ENCODE measurements around the gene CCDC117. TPM values are rescaled to one million over a fixed set of nuclear protein-coding genes. Genes with fewer than 3 reads are reported as not detected.

CCDC117 gene
- polyA plus RNA-seq, 1 of the 3 experiments (the other 2 are of a cell fraction), result 4.2 TPM

DNA sequence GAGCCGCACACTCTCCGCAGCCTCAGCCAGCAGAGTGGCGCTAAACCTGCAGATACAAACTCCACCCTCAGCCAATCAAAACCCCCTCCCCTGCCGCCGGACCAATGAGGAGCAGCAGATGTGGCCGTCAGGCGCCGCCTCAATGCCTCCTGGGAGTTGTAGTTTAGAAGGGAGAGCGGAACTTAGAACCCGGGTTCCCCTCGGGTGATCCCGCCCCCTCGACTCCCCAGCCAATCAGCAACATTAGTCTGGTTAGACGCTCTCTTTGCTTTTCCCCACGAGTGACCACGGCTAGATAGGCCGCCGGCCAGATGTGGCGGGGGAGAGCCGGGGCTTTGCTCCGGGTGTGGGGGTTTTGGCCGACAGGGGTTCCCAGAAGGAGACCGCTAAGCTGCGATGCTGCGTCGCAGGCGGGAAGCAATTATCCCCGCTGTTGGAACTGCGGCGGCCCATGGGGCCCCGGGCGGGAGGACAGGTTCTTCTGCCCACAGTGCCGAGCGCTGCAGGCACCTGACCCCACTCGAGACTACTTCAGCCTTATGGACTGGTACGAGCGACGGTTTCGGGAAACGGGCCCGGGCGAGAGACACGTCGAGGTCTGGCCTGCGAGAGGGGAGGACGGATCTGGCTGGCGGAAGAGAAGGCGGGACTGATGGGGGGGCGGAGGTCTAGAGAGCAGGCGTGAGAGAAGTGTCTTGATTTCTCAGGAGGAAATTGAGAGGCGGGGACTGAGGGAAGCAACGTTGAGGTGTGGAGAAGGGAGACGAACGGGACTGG, 30.5 kb upstream of the CCDC117 start, which contains the start of the genes CHEK2 and HSCB (continued):
- TF ChIP-seq, protein P1, sequence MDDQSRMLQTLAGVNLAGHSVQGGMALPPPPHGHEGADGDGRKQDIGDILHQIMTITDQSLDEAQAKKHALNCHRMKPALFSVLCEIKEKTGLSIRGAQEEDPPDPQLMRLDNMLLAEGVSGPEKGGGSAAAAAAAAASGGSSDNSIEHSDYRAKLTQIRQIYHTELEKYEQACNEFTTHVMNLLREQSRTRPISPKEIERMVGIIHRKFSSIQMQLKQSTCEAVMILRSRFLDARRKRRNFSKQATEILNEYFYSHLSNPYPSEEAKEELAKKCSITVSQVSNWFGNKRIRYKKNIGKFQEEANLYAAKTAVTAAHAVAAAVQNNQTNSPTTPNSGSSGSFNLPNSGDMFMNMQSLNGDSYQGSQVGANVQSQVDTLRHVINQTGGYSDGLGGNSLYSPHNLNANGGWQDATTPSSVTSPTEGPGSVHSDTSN (IDR thresholded peaks at IDR 0.05), result peak; percentile 39; the same call in 1 of the 2 replicates
- TF ChIP-seq RXRA (IDR thresholded peaks at IDR 0.05; ENCODE audit: borderline replicate concordance, low read depth), result no peak
- TF ChIP-seq, protein P2, sequence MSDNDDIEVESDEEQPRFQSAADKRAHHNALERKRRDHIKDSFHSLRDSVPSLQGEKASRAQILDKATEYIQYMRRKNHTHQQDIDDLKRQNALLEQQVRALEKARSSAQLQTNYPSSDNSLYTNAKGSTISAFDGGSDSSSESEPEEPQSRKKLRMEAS (IDR thresholded peaks at IDR 0.05; ENCODE audit: low read depth), result peak; percentile 83
- TF ChIP-seq ELF1 (IDR thresholded peaks at IDR 0.05), result peak; percentile 77
- TF ChIP-seq TCF12 (IDR thresholded peaks at IDR 0.05), result no peak
- TF ChIP-seq, protein P3, sequence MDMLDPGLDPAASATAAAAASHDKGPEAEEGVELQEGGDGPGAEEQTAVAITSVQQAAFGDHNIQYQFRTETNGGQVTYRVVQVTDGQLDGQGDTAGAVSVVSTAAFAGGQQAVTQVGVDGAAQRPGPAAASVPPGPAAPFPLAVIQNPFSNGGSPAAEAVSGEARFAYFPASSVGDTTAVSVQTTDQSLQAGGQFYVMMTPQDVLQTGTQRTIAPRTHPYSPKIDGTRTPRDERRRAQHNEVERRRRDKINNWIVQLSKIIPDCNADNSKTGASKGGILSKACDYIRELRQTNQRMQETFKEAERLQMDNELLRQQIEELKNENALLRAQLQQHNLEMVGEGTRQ (IDR thresholded peaks at IDR 0.05; ENCODE audit: borderline replicate concordance, low read depth, low read length), result no peak
- TF ChIP-seq, protein P4, sequence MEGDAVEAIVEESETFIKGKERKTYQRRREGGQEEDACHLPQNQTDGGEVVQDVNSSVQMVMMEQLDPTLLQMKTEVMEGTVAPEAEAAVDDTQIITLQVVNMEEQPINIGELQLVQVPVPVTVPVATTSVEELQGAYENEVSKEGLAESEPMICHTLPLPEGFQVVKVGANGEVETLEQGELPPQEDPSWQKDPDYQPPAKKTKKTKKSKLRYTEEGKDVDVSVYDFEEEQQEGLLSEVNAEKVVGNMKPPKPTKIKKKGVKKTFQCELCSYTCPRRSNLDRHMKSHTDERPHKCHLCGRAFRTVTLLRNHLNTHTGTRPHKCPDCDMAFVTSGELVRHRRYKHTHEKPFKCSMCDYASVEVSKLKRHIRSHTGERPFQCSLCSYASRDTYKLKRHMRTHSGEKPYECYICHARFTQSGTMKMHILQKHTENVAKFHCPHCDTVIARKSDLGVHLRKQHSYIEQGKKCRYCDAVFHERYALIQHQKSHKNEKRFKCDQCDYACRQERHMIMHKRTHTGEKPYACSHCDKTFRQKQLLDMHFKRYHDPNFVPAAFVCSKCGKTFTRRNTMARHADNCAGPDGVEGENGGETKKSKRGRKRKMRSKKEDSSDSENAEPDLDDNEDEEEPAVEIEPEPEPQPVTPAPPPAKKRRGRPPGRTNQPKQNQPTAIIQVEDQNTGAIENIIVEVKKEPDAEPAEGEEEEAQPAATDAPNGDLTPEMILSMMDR (IDR thresholded peaks at IDR 0.05), result no peak; the same call in 1 of the 2 replicates
- TF ChIP-seq JUND (IDR thresholded peaks at IDR 0.05), result no peak
- no peak for TF ChIP-seq RAD21 (IDR thresholded peaks at IDR 0.05; ENCODE audit: low read length)
- no peak for TF ChIP-seq FOXM1 (IDR thresholded peaks at IDR 0.05; ENCODE audit: low read depth)
- TF ChIP-seq FOXJ3 (CRISPR knock-in tag; IDR thresholded peaks at IDR 0.05), result no peak
- TF ChIP-seq CHD2 (IDR thresholded peaks at IDR 0.05; ENCODE audit: low read length, partially characterized antibody), result peak; percentile 87
- peak; percentile 60 for TF ChIP-seq RFX5 (IDR thresholded peaks at IDR 0.05; ENCODE audit: low read length)
- TF ChIP-seq MXI1 (IDR thresholded peaks at IDR 0.05; ENCODE audit: low read depth, low read length), result peak; percentile 15; the same call in 1 of the 2 replicates
- TF ChIP-seq, protein P5, sequence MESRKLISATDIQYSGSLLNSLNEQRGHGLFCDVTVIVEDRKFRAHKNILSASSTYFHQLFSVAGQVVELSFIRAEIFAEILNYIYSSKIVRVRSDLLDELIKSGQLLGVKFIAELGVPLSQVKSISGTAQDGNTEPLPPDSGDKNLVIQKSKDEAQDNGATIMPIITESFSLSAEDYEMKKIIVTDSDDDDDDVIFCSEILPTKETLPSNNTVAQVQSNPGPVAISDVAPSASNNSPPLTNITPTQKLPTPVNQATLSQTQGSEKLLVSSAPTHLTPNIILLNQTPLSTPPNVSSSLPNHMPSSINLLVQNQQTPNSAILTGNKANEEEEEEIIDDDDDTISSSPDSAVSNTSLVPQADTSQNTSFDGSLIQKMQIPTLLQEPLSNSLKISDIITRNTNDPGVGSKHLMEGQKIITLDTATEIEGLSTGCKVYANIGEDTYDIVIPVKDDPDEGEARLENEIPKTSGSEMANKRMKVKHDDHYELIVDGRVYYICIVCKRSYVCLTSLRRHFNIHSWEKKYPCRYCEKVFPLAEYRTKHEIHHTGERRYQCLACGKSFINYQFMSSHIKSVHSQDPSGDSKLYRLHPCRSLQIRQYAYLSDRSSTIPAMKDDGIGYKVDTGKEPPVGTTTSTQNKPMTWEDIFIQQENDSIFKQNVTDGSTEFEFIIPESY (IDR thresholded peaks at IDR 0.05; ENCODE audit: borderline replicate concordance, low read depth), result no peak
- no peak for TF ChIP-seq EZH2phosphoT487 (IDR thresholded peaks at IDR 0.05; ENCODE audit: borderline replicate concordance, low read depth)
- peak; percentile 15; the same call in 1 of the 2 replicates for TF ChIP-seq RCOR1 (IDR thresholded peaks at IDR 0.05; ENCODE audit: low read length)
